GM21423 (cell line): ENCODE data around the gene PIK3R1.

Source experiments
- ATAC-seq: cut with Tn5 transposase; IDR thresholded peaks from one replicate; pipeline ENCODE4 v1.9.1; 2021; ENCODE audit warnings: mild to moderate bottlenecking, moderate library complexity; ENCODE audit not compliant: unreplicated experiment

PIK3R1 gene

GRCh38 chr5:68347536-68347935 is 132.0 kb downstream of the PIK3R1 start:
- ATAC-seq = no peak

- ATAC-seq = no peak
Observed at GRCh38 chr5:68348447-68349222, 133.1 kb downstream of the PIK3R1 start.

DNA sequence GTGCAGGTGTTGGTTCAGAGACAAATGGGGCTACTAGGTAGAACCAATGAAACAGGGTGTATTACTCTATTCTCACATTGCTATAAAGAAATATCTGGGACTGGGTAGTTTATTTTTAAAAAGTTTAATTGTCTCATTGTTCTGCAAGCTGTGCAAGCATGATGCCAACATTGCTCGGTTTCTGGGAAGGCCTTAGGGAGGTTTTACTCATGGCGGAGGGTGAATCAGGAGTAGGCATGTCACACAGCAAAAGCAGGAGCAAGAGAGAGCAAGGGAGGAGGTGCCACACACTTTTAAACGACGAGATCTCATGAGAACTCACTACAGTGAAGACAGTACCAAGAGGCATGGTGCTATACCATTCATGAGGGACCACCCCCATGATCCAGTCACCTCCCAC is 134.6 kb downstream of the PIK3R1 start:
- ATAC-seq = no peak
